ENCODE data around the gene CREBBP.

DNA sequence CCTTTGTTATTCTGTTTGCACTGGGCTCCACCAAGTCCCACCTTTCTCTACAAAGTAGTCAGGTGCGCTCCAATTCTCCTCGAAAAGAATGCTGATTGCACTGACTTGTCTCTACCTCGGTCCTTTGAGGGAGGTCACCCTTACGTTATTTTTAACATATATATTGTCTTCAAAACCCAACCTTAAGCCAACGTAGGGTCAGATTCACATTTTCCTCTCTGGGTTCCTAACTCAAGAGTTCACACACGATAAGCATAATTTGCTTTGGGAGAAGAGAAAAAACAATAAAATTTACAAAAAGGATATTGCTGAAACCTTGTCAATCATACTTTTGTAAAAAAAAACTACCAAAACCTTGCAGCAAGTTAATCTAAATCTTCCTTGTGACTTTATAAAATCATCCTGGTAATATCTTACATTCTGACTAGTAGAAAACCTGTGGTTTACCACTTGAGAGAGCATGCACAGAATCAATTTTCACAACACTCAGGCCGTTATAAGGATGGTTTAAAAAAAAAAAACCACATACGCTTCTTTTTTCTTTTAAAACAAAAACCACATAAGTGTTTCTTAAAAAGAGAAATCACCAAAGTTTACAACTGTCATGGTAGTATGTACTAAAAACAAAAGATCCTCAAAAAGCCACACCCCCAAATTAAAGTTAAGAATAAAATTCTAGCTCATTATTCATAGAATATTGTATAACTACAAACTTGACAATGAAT, 91.0 kb downstream of the CREBBP start:
- no peak for TF ChIP-seq EZH2 (IDR thresholded peaks at IDR 0.05; ENCODE audit: borderline replicate concordance, low read length)
- TF ChIP-seq, protein P1, sequence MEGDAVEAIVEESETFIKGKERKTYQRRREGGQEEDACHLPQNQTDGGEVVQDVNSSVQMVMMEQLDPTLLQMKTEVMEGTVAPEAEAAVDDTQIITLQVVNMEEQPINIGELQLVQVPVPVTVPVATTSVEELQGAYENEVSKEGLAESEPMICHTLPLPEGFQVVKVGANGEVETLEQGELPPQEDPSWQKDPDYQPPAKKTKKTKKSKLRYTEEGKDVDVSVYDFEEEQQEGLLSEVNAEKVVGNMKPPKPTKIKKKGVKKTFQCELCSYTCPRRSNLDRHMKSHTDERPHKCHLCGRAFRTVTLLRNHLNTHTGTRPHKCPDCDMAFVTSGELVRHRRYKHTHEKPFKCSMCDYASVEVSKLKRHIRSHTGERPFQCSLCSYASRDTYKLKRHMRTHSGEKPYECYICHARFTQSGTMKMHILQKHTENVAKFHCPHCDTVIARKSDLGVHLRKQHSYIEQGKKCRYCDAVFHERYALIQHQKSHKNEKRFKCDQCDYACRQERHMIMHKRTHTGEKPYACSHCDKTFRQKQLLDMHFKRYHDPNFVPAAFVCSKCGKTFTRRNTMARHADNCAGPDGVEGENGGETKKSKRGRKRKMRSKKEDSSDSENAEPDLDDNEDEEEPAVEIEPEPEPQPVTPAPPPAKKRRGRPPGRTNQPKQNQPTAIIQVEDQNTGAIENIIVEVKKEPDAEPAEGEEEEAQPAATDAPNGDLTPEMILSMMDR (IDR thresholded peaks at IDR 0.05; ENCODE audit: low read length) = no peak
